ENCODE results near the gene PLEKHA7. TPM values are rescaled to one million over a fixed set of nuclear protein-coding genes. Genes with fewer than 3 reads are reported as not detected.

PLEKHA7 gene
- polyA plus RNA-seq, 1 of the 3 experiments (the other 2 are of a cell fraction): 0.12 TPM

GRCh38 chr11:16960250-16960649, 54.0 kb downstream of the PLEKHA7 start:
- Histone ChIP-seq H3K4me3 (ENCODE audit: low read depth in 2 of 2, low read length in 1 of 2) (no peak overlapping the region), H3K27ac (ENCODE audit: low read depth in 2 of 2, low read length in 1 of 2) (no peak overlapping the region), H2AFZ (ENCODE audit: low read depth) (no peak overlapping the region), H3F3A (replicated peaks; ENCODE audit: insufficient read depth) (no peaks in the 10 kb centered on the region), H4K20me1 (ENCODE audit: insufficient read depth) (no peaks in the 10 kb centered on the region), H3K9me3 (no peaks in the 10 kb centered on the region), H3K4me1 (ENCODE audit: control insufficient read depth in 1 of 2, insufficient read depth in 2 of 2, low read depth in 1 of 2, low read length in 1 of 2) (peaks cover 0 to 4% of the 10 kb centered on the region in 2 experiments; a peak in 1 of 4 replicates), H3K9ac (no peak overlapping the region), H3K4me2 (no peak overlapping the region), H3K36me3 (replicated peaks in 1 of 2; ENCODE audit: control insufficient read depth in 1 of 2, insufficient read depth in 2 of 2, low read length in 1 of 2) (no peaks in the 10 kb centered on the region), H3K9me2 (no peaks in the 10 kb centered on the region), H3K79me2 (ENCODE audit: insufficient read depth) (no peaks in the 10 kb centered on the region), H3K27me3 (ENCODE audit: insufficient read depth) (no peaks in the 10 kb centered on the region)
- WGBS (ENCODE audit: low lambda C conversion rate): 32% methylated on average over 4 of the region's 5 CpGs
- TF ChIP-seq CTCF (IDR thresholded peaks at IDR 0.05) (no peak), RXRA (IDR thresholded peaks at IDR 0.05; ENCODE audit: borderline replicate concordance, low read depth) (no peak), RFX5 (IDR thresholded peaks at IDR 0.05; ENCODE audit: low read length) (no peak), POLR2AphosphoS5 (IDR thresholded peaks at IDR 0.05; ENCODE audit: low read depth, low read length) (no peak), NFIC (IDR thresholded peaks at IDR 0.05; ENCODE audit: borderline replicate concordance) (no peak), USF1 (IDR thresholded peaks at IDR 0.05; ENCODE audit: borderline replicate concordance, low read depth) (no peak), TEAD4 (IDR thresholded peaks at IDR 0.05; ENCODE audit: borderline replicate concordance, insufficient read depth) (no peak), USF2 (IDR thresholded peaks at IDR 0.05; ENCODE audit: borderline replicate concordance, low read depth, low read length) (no peak), GATA2 (CRISPR knock-in tag; IDR thresholded peaks at IDR 0.05) (no peak), SIN3A (IDR thresholded peaks at IDR 0.05; ENCODE audit: borderline replicate concordance, low read depth, low read length) (no peak), SMC3 (IDR thresholded peaks at IDR 0.05; ENCODE audit: low read depth, low read length) (no peak), TAF1 (IDR thresholded peaks at IDR 0.05; ENCODE audit: borderline replicate concordance, low read depth, low read length) (no peak), FOXM1 (IDR thresholded peaks at IDR 0.05; ENCODE audit: low read depth) (no peak), PBX3 (IDR thresholded peaks at IDR 0.05) (no peak), NRF1 (IDR thresholded peaks at IDR 0.05; ENCODE audit: low read depth, low read length) (no peak), FOXJ3 (CRISPR knock-in tag; IDR thresholded peaks at IDR 0.05) (no peak), MAX (IDR thresholded peaks at IDR 0.05; ENCODE audit: low read depth) (no peak), EZH2phosphoT487 (IDR thresholded peaks at IDR 0.05; ENCODE audit: borderline replicate concordance, low read depth) (no peak), ELF1 (IDR thresholded peaks at IDR 0.05) (no peak), FOSL2 (IDR thresholded peaks at IDR 0.05; ENCODE audit: borderline replicate concordance, low read depth) (no peak)
- ChIA-PET POLR2A (interaction anchor here (0.6 kb wide), 1 partner anchor 203 kb away, joined by 3 read pairs; no protein-coding TSS in a partner anchor), CTCF (interaction anchor here (1.0 to 6.5 kb wide), 3 partner anchors 14 to 103 kb away, joined by 5 to 36 read pairs (median 9); no protein-coding TSS in a partner anchor)
- DNase-seq: no peak
